COLO668 (cell line): ENCODE results near the gene UNC5B.

Experiments
- DNase-seq: peaks from one replicate; lab custom pipeline; 2025; ENCODE audit not compliant: unreplicated experiment; lab: John Stamatoyannopoulos, UW

Gene UNC5B

DNA sequence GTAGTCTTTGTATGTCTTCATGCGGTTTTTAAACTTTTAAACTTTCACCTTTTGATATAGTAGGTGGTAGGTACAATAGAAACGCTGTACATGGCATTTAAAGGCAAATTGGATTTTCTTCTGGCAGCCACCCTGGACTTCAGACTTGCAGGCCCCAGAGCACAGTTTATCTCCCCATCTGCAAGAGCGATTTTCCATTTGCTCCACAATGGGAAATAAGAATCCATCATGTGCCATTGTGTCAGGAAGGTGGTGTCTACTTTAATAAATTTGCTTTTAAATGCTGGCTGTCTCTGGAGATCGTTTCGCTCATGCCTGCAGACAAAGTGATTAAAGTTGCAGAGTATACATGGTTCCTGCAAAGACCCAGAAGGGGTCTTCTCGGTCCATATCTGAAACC is 38.9 kb downstream of the UNC5B start:
- DNase-seq: no peak

DNA sequence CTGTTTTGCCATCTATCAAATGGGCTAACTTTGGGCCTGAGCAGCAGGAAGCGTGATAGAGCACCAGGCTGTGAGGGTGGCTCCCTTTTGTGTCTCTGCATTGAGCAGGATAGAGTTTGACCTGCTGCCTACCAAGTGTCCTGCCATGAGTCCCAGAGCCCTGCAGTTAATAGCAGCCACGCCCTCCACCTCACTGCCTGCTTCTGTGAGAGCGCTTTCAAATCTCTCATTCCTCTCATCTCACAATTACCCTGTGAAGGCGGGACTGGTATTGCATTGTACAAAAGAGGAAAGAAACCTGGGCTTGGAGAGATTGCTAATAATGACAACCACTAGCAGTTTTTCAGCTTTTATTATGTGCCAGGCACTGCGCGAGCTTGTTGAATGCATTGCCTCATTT is 39.9 kb downstream of the UNC5B start:
- no peak for DNase-seq

DNA sequence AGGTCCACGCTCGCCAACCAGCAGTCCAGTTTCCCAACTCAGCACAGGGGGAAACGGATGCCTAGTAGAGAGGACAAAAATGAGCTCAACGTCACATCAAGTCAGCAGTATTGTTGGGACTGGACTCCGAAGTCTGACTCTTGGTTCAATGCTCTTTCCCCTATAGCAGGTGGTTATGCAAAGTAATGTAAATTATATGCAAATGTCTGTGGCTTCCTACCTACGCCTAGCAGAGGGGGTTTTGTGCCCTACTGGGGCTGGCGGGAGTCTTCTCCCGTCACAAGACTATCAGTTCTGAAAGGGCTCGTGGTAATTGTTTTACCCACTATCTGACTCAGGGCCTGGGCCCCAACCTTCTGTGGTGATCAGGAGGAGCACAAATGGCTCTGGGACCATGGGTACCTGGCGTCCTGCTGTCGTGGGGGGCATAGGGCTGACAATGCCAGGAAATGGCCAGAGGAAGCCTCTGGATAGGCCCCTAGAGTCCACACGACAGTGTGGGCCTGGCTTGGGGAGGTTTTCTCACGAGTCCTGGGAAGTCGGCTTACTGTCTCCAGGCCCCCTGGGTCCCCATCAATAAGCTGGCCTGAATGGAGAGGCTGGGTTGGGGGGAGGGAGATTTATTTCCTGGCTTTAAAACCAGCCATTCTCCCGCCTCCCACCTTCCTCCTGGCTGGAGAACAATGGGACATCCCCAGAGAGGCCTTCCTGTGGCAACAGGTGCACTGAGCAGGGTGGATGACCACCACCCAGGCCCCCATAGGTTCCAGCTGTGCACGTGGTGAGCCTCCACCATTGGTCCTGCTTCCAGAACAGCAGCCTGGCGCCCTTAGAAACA is 41.8 kb downstream of the UNC5B start:
- no peak for DNase-seq

GRCh38 chr10:71254834-71255549 is 42.6 kb downstream of the UNC5B start:
- no peak for DNase-seq

DNA sequence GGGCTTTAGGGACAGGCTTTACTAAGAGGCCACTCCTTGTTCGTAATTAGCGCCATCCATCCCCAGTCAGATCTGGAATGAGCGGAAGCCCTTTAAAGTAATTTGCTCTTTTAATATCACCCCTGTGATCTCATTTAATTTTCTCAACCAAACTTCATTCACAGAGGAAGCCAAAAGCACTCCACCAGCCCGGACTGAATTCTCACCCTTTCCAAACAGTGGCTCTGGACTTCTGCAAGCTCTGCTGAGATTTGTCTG is 43.1 kb downstream of the UNC5B start:
- DNase-seq: no peak

DNA sequence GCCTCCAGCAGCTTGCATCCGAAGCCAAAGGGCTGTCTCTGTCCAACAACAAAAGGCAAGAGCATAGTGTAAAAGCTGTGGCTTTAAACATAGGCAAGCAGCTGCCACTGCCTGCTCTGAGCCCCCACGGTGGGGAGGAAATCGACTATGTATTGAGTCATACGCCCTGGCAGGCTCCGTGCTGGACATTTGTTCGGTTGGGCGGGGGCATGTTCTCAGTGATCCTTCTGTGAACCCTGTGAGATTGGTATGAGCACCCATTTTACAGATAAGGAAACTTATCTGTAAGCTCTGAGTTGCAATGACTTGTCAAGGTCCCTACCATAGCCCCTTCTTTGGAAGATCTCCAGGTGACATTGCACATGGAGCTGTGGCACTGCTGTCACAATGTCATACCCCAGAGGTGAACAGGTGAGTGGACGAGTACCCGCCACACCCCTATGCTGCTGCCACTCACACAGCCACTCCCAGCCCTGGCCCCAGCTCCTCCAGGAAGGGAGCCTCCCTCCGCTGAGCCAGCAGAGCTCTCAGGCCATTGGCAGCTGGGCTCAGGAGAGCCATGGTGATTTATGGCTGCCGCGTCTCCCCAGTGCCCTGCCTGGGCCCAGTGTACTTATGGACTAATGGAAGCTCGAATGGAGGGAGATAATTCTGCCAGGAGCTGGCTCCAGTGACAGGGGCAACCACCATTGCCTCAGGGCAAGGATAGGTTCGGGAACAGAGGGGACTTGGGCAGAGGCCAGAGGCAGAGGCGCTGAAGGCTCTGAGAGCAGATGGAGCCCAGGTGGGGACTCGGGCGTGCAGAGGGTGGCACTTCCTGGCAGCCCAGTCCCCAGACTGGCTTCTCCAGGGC is 43.7 kb downstream of the UNC5B start:
- DNase-seq: peak; percentile 23

DNA sequence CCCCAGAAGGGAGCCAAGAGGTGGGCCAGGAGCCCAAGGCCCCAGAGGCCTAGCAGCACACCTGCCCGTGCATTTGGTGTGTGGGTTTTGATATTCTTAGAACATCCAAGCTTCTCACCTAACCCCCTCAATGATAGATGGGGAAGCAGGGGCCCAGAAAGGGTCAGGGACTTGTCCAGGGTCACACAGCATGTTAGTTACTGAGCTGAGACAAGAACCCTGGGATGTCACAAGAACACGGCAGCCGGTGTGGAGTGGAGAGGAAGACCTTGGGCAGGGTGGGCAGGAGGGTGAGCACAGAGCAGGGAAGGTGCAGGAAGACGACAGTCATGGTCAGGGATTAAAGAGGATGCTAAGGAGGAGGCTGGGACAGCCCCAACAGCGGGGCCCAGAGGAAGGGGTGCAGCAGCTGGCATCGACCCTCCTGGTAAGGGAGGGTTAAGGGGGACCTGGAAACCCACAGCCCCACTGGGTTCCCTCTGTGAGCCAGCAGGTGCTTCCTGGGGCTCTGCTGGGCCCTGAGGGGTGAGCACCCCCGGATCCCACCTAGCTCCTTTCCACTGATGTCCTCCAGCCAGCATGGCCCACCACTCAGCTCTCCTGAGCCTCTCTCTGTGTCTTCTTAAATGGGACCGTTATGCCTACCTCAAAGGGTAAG is 44.4 kb downstream of the UNC5B start:
- DNase-seq: no peak

DNA sequence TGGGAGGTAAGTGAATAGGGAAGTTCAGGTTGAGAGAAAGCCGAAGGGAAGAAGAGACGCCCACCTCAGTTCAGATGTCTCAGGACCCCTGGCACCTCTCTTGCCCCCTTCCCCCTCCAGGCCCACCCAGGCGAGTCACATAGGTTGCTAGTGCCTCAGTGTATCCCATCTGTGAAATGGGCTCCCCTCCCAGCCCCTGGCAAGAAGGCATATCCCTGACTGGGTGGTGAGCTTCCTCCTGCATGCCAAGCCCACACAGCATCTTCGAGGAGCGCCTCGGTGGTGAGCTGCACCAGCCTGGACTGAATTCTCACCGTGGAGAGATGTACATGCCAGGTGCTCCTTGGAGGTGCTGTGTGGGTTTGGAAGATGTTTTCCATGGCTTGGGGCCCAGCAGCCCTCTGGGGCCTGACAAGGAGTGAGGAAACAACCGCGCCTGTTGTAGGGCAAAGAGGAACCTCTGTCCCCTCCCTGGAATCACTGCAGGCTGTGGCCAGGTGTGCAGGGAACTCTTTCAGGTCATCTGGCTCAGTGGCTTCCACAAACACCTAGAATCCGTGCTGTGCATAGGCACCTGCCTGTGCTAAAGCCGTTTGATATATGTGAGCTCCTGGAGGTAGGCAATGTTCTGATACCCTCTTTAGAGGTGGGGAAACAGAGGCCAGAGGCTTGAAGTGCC is 45.1 kb downstream of the UNC5B start:
- no peak for DNase-seq

GRCh38 chr10:71258046-71258445 is 45.7 kb downstream of the UNC5B start:
- DNase-seq: no peak

GRCh38 chr10:71258446-71259145 is 46.2 kb downstream of the UNC5B start:
- DNase-seq: no peak

DNA sequence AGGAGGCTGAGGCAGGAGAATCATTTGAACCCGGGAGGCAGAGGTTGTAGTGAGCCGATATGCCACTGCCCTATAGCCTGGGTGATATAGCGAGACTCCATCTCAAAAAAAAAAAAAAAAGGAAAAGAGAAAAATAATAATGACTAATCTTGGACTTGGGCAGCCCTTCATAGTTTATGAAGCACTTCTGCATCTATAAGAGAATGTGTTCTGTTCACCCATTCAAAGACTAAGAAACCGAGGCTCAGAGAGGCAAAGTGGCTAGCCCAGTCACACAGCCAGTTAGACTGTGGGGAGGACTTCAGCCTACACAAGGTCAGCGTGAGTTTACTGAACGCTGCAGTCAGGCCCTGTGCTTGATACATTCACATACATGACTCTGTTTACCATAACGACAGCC is 46.9 kb downstream of the UNC5B start:
- no peak for DNase-seq

DNA sequence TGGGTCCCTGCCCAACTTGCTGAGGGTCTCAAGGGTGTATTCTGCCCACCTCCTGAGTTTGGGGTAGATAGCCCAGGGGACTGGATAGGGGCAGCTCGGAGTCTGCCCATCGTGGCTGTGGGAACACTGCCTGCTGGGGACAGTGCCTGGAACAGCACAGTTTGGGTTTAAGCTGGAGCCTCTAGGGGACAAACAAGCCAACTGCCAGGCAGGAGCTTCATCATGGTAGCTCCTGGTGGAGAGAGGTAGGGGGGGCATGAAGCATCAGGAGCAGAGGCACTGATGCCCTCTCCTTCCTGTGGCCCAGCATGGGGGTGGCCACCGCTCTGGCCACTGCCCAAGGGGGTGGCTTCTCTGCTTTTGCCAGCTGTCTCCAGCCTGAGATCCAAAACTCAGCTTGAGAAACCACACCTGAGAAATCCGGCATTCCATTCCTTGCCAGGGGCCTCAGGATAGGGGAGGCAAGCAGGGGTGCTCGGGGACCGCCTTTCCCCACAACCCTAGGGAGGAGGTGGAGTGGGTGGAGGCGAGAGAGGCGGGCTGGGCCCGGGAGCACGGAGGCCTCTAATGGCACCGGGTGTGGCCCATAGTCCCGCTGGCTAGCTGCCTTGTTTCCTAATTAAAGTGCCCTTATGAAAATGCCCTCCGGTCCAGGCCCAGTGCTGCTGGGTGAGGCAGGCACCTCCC is 47.6 kb downstream of the UNC5B start:
- no peak for DNase-seq

- DNase-seq: no peak
Measured at GRCh38 chr10:71260622-71261325, 48.4 kb downstream of the UNC5B start.

DNA sequence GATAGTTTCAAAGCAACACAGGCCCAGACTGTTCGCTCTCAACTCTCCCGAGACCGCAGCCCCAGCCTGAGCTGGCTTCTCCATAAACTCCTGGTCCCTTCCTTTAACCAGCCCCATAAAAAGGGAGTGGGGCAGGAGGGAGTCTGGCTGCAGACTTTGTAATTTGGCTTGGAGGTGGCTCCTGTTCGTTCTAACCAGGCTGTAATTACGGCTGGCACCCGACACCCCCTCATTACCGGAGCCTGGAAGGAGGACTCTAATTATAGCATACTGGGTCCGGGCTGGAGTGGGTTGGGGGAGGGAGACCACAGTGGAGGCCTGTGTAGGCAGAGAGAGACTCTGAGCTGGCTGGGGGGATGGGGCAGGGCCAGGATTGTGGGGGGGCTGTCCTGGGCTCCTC is 49.7 kb downstream of the UNC5B start:
- DNase-seq: no peak

DNA sequence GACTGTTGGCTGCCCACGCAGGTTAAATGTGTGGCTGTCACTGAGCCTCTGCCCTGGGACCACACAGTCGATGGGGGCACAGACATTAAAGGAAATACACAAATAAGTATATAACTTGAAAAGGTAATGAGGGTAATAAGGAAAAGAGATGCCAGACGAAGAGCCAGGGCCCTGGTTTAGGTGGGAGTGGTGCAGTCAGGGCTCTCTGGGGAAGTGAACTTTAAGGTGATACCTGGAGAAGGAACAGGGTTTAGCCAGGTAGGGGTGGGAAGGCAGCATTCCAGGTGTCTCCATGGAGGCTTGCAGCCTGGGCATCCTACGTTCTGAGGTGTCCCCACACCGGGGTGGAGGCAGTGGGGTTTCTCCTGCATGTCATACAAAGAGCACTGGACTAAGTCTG is 50.4 kb downstream of the UNC5B start:
- DNase-seq: no peak

GRCh38 chr10:71263376-71263775 is 51.0 kb downstream of the UNC5B start:
- no peak for DNase-seq

- no peak for DNase-seq
Measured at GRCh38 chr10:71264345-71265200, 52.2 kb downstream of the UNC5B start.

GRCh38 chr10:71265201-71265575 is 52.8 kb downstream of the UNC5B start:
- DNase-seq: no peak
